ENCODE results near the gene GRIN3A.
"Not testable (repeated sequence)": the region's sequence is repeated elsewhere in the genome, so short reads cannot be mapped to it uniquely, and the experiment has no call there.

Gene GRIN3A

GRCh38 chr9:101738566-101739183 lies at the start of gene GRIN3A:
Gene GRIN3A, minus strand, starts transcription at chr9:101738647. Its CDS starts 668 bp downstream, at chr9:101737979.
- DNase-seq (ENCODE audit: low spot score) = peak; percentile 73

GRCh38 chr9:101787891-101788290 lies 49.4 kb upstream of the GRIN3A start:
- peak; percentile 3 for DNase-seq (ENCODE audit: low spot score)

- no peak for DNase-seq (ENCODE audit: low spot score)
These were observed 39.9 kb upstream of the GRIN3A start for GRCh38 chr9:101778332-101778731.

GRCh38 chr9:101764472-101764871 lies 26.0 kb upstream of the GRIN3A start:
- DNase-seq (ENCODE audit: low spot score) = no peak

- DNase-seq (ENCODE audit: low spot score) = no peak
These were observed 20.0 kb upstream of the GRIN3A start for GRCh38 chr9:101758304-101758930.

GRCh38 chr9:101753716-101754115 lies 15.3 kb upstream of the GRIN3A start:
- no peak for DNase-seq (ENCODE audit: low spot score)

GRCh38 chr9:101751895-101752294 lies 13.4 kb upstream of the GRIN3A start:
- no peak for DNase-seq (ENCODE audit: low spot score)

- DNase-seq (ENCODE audit: low spot score) = no peak
These were observed 864 bp upstream of the GRIN3A start for GRCh38 chr9:101739311-101739710.

GRCh38 chr9:101737705-101738565 lies 512 bp downstream of the GRIN3A start:
- DNase-seq (ENCODE audit: low spot score) = peak; percentile 15

- no peak for DNase-seq (ENCODE audit: low spot score)
These were observed 1.2 kb downstream of the GRIN3A start for GRCh38 chr9:101737165-101737704.

GRCh38 chr9:101736717-101737116 lies 1.7 kb downstream of the GRIN3A start:
- no peak for DNase-seq (ENCODE audit: low spot score)

- no peak for DNase-seq (ENCODE audit: low spot score)
These were observed 7.0 kb downstream of the GRIN3A start for GRCh38 chr9:101731429-101731828.

GRCh38 chr9:101727612-101728524 lies 10.6 kb downstream of the GRIN3A start:
- DNase-seq (ENCODE audit: low spot score) = peak; percentile 50

- DNase-seq (ENCODE audit: low spot score) = not testable (repeated sequence)
These were observed 14.2 kb downstream of the GRIN3A start for GRCh38 chr9:101724271-101724670.

- DNase-seq (ENCODE audit: low spot score) = no peak
These were observed 20.3 kb downstream of the GRIN3A start for GRCh38 chr9:101718192-101718591.

GRCh38 chr9:101716629-101717028 lies 21.8 kb downstream of the GRIN3A start:
- DNase-seq (ENCODE audit: low spot score) = no peak

- DNase-seq (ENCODE audit: low spot score) = no peak
These were observed 27.0 kb downstream of the GRIN3A start for GRCh38 chr9:101711330-101711941.

- no peak for DNase-seq (ENCODE audit: low spot score)
These were observed 29.6 kb downstream of the GRIN3A start for GRCh38 chr9:101708855-101709254.

GRCh38 chr9:101707721-101708120 lies 30.7 kb downstream of the GRIN3A start:
- DNase-seq (ENCODE audit: low spot score) = no peak

GRCh38 chr9:101706997-101707396 lies 31.4 kb downstream of the GRIN3A start:
- no peak for DNase-seq (ENCODE audit: low spot score)

GRCh38 chr9:101706261-101706798 lies 32.1 kb downstream of the GRIN3A start:
- DNase-seq (ENCODE audit: low spot score) = no peak

All from Ammon's horn (tissue), 1 donor.